GM21737 (cell line): ENCODE results near the gene STIM2.
"Not testable (repeated sequence)": the region's sequence is repeated elsewhere in the genome, so short reads cannot be mapped to it uniquely, and the experiment has no call there.

Experiments
- ATAC-seq: cut with Tn5 transposase; IDR thresholded peaks from one replicate; pipeline ENCODE4 v1.9.1; 2021; ENCODE audit warnings: mild to moderate bottlenecking, moderate library complexity; ENCODE audit not compliant: unreplicated experiment

The STIM2 gene

GRCh38 chr4:26860157-26860921, at the start of gene STIM2:
Gene STIM2, plus strand, starts transcription at chr4:26860841.
- ATAC-seq = peak; percentile 58

DNA sequence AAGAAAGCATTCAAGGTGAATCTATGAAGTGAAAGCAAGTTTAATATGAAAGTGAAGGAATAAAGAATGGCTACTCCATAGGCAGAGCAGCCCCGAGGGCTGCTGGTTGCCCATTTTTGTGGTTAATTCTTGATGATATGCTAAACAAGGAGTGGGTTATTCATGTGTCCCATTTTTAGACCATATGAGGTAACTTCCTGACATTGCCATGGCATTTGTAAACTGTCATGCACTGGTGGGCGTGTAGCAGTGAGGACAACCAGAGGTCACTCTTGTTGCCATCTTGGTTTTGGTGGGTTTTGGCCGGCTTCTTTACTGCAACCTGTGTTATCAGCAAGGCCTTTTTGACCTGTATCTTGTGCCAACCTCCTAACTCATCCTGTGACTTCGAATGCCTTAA, 49.1 kb upstream of the STIM2 start:
- ATAC-seq = not testable (repeated sequence)

GRCh38 chr4:26812049-26812714, 48.5 kb upstream of the STIM2 start:
- ATAC-seq = no peak

DNA sequence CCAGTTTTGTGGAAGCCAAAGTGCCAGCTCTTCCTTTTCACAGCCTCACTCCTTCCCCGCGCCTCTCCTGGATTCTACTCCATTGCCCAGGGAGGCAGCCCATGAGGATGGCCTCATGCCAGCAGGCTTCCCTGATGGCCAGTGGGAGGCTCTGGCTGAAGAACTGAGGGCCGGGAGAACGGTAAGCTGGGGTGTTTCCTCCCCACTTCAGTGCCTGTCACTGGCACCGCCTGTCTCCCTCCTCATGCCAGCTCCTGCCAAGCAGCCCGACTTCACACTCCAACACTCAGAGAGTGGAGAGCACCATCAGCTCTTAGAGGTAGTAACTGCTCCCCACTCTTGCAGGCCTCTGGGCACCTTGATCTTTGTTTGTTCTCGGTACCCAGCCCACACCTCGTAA, 46.9 kb upstream of the STIM2 start:
- ATAC-seq = no peak

GRCh38 chr4:26815199-26815598, 45.4 kb upstream of the STIM2 start:
- ATAC-seq = no peak

DNA sequence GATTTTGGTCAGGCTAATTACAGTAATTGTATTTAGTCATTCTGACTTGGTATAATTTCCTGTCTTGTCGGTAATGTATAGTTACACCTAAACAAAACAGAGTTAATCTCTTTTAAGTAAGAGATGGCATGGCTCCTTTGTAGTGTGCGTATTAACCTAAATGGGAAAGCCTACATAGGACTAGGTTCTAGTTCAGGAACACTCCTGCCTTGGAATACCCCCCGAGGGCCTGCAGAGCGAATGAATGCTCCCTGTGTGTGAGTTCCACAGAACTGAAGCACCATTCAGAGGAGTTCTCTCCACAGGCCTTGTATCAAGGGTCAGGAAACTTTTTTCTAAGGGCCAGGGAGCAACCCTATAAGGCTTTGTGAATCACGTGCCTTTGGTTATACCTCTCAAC, 44.9 kb upstream of the STIM2 start:
- no peak for ATAC-seq

DNA sequence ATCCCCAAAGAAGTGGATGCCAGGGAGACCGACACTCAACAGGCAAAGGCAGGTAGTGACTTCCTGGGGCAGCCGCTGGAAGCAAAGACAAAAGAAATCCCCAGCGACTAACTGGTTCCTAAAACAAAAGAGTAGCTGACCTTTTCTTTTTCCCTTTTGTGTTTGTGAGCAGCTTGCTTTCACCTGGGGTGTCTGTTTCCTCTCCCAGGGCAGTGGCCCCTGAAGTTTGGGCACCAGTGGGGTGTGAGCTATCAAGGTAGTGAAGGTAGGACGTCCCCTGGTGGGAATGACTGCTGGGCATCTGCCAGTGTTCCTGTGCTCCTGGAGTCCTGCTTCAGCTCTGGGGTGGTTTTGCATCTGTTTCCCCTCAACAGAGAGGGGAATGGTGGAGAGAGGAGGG, 41.6 kb upstream of the STIM2 start:
- no peak for ATAC-seq

DNA sequence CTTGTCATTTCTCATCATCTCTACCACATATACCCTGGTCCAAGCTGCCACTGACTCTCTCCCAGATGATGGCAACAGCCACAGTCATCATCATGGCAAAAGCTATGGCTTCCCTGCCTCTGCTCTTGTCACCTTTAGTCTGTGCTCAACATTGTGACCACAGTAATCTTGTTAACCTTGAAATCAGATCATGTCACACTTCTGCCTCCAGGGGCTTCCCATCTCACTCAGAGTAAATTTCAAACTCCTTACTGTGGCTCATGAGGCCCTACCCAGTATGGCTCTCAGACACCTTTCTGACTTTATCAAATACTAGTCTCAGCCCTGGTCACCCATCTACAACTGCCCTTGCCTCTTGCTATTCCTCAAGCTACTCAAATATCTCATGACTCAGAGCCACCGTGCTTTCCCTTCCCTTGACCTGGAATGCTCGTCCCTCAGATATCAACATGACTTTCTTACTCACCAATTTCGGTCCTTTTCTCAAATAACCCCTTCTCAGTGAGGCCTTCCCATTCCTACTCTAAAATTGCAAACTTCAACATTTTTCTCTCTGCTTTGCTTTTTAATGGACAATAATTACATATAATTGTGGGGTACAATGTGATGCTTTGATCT, 41.1 kb upstream of the STIM2 start:
- no peak for ATAC-seq

- ATAC-seq = no peak
Measured at GRCh38 chr4:26820346-26820745, 40.3 kb upstream of the STIM2 start.

DNA sequence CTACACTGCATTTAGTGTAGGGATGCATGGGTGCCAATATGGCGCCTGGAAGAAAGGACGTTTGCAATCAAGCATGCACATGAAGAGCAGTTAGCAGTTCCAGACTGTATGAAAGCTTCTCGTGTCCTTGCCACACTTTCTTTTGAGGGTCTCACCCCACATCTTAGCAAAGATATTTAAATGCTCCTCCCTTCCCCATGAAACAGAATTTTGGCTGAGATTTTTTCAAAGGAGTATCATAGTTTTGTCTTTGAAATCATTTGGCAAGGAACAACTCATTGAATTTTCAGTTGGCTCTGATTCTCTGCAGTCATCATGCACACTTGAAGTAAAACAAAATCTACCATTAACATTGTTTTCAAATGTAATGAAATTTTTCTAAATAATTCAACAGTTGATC, 39.6 kb upstream of the STIM2 start:
- ATAC-seq = no peak

DNA sequence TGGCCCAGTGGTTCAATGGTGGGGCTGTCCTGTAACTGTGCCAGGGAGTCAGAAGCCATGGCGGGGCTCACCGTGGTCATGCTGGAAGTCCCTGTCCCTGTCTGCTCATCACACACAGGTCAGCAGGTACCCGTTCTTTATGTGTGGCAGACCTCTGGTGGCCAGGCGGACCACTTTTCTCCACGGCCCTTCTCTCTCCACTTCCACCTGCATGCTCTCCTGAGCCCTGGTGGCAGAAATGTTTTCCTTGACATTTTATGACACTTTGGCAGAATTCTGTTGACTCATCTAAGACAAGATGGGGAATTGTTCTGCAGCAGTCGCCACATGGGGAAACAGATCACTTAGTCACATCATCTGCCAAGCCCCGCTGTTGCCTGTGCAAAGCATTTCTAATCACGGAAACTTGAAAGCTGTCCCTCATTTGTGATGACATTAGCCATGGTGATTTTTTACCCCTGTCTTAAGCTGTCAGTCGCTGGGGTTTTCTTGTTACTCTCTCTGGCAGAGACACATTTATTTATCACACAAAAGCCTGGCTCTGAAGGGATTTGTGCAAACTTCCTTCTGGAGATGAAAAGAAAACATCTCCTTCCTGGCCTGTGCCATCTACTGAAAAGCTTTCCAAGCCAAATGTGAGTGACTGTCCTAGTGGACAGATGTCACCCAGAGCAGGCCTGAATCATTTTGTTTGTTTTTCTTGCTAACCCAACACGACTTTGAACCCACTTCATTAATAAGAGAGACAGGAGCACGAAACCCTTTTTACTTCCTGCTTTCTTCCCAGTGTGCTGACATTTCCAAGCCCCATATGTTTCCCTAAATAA, 38.8 kb upstream of the STIM2 start:
- ATAC-seq = no peak

DNA sequence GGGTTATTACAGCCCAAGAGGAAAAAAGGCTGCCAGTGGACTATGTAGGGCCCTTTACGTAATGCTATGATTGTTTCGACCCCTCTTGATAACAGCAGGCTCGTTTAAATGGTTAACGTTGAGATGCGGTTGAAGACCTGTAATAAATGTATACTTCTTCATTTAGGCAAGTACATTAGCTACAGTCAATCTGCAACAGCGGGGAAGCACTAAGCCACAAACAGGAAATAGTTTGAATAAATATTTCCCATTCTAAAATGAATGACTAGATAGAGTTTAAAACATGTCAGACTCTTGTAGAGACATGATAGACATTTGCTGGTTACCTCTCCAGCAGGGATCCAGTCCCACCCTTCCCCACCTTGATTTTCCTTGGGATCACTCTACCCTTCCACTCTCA, 38.1 kb upstream of the STIM2 start:
- ATAC-seq = peak; percentile 46

DNA sequence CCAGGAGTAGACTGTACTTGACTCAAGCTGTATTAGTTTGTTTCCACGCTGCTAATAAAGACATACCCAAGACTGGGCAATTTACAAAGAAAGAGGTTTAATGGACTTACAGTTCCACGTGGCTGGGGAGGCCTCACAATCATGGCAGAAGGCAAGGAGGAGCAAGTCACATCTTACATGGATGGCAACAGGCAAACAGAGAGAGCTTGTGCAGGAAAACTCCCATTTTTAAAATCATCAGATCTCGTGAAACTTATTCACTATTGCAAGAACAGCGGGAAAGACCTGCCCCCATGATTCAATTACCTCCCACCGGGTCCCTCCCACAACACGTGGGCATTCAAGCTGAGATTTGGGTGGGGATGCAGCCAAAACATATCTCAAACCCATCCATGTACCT, 37.7 kb upstream of the STIM2 start:
- ATAC-seq = not testable (repeated sequence)

GRCh38 chr4:26823583-26823982, 37.1 kb upstream of the STIM2 start:
- no peak for ATAC-seq

DNA sequence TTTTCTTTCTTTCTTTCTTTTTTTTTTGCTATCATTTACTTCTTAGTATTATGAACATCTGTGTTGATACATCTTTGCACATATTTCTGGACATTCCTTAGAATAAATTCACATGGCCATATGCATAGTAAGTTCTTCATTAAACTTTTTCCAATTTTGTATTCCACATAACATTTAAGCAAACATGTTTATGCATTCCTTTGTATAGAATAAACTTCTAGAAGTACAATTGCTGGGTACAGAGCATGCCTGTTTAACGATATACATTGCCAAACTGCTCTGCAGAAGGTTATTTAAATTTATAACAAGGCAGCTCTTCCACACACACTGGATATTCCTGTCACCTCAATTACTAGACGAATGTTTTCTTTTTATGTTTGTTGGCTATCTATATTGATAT, 36.0 kb upstream of the STIM2 start:
- ATAC-seq = no peak

- peak; percentile 89 for ATAC-seq
Measured at GRCh38 chr4:26826721-26827120, 33.9 kb upstream of the STIM2 start.

DNA sequence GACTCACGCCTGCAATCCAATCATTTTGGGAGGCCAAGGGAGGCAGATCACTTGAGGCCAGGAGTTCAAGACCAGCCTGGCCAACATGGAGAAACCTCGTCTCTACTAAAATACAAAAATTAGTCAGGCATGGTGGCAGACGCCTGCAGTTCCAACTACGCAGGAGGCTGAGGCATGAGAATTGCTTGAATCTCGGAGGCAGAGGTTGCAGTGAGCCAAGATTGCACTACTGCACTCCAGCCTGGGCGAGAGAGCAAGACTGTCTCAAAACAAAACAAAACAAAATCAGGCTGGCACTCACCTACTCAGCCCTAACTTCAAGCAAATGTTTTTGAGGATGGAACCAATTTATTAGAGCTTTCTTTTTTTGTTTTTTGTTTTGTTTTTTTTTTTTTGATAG, 33.3 kb upstream of the STIM2 start:
- ATAC-seq = not testable (repeated sequence)

DNA sequence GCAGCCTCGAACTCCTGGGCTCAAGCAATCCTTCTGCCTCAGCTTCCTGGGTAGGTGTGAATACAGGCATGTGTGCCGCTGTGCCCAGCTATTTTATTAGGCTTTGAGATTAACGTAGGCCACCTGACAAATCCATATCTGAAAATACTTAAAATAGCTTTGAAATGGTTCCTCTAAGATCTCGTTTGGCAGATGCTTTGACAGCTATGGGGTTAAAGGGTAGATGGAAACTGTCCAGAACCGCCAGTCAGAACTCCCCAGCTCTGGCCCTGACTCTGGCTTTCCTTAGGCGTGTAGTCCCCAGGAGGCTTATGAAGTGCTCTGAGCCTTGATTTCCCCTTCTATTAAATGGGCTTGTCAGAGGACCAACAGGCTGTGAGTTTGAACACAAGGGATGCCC, 32.8 kb upstream of the STIM2 start:
- ATAC-seq = no peak

GRCh38 chr4:26829018-26829417, 31.6 kb upstream of the STIM2 start:
- ATAC-seq = no peak

DNA sequence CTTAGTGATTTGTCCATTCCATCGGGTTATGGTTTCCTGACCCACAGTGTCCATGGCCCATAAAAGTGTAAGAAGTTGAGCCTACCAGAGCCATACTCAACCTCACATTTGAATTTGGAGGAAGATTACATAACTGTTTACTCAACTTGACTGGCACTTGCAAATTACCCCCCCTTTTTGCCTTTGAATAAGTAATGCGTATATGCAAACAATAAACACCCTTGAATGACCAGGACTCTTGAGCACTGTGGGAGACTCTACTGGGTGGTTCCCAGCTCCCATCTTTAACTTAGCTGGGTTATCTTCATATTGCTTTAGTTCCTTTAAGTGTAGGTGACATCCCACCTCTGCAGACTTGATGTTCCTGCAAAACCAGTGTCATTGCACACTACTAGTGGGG, 30.6 kb upstream of the STIM2 start:
- no peak for ATAC-seq

DNA sequence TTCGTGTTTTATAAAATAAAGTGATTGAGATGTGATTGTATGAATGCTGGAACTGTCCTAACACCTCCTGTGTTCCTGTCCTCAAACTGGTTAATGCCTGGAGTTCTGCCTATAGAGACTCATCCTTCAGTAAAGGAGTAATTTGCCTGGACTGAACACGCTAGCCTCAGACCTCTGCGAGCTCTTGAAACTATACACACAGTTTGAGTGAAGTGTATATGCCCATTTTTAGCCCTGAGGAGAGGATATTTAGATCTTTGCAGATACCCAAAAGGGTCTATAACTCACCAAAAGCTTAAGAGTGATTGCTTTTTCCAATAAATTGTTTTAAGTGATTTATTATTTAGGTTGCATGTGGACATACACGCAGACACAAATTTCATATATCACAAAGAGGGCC, 29.9 kb upstream of the STIM2 start:
- no peak for ATAC-seq
